Right lobe of liver (tissue), 6 donors: ENCODE results near the gene HHAT. TPM values are rescaled to one million over a fixed set of nuclear protein-coding genes. Genes with fewer than 3 reads are reported as not detected.

Experiments
- ATAC-seq, 4 donors: fragments of 200-7000 bp; cut with Tn5 transposase; one replicate each; pipeline ENCODE4 v1.9.1; 2020; ENCODE audit warnings: mild to moderate bottlenecking in 4 of 4, moderate library complexity in 4 of 4
- DNase-seq, 3 donors: peaks; one replicate each; pipeline ENCODE4 v3.0.0-alpha.2; 2020
- H3K27ac ChIP-seq, 3 donors: fragments of 200-600 bp; one replicate each; pipeline ENCODE4 v1.8.0; 2022
- H3K27me3 ChIP-seq, 2 donors: fragments of 200-600 bp; one replicate each; pipeline ENCODE4 v1.8.0; 2022
- H3K36me3 ChIP-seq, 4 donors: fragments of 200-600 bp; sonication (generic) in 1 of 4; one replicate each; pipeline versions ENCODE4 v1.5.1 to v1.8.0; 2017 to 2022; ENCODE audit warnings: control low read depth in 1 of 4
- H3K4me1 ChIP-seq, 4 donors: fragments of 200-600 bp; sonication (generic) in 1 of 4; one replicate each; pipeline versions ENCODE4 v1.5.1 to v1.8.0; 2017 to 2022; ENCODE audit warnings: control low read depth in 1 of 4
- H3K4me3 ChIP-seq, 3 donors: fragments of 200-600 bp; one replicate each; pipeline ENCODE4 v1.8.0; 2022
- H3K9me3 ChIP-seq, 4 donors: fragments of 200-600 bp; sonication (generic) in 1 of 4; one replicate each; pipeline versions ENCODE4 v1.5.1 to v1.8.0; 2017 to 2022; ENCODE audit warnings: control low read depth in 1 of 4
- POLR2A ChIP-seq: fragments of 450-650 bp; IDR thresholded peaks from one replicate; pipeline ENCODE4 v1.6.1; 2017; ENCODE audit warnings: antibody characterized with exemption, mild to moderate bottlenecking
- WGBS: methylation state at CpG from one replicate; pipeline ENCODE4 v1.1.6; 2018; ENCODE audit warnings: low coverage, low lambda C conversion rate; ENCODE audit not compliant: insufficient coverage; ENCODE audit errors: missing lambda C conversion rate; 5-methylcytosine and 5-hydroxymethylcytosine counted together
- intact Hi-C, 2 donors: fragments of 100-400 bp; cut with DNase I; formaldehyde crosslinking; loops; one replicate each; pipeline versions ENCODE4 v1.11.2 to v1.14.1; 2022
- total RNA-seq, 6 experiments: library from RNA; depleted of rRNA in 2 of 6; stranded (reverse); fragments of >200 nt in 2 of 6; fragmentation: NEBNext Ultra II Directional in 3 of 6; extraction: Animal tissue kit (Norgen Biotek cat#: 25700) in 3 of 6; gene quantifications; one replicate each; pipeline versions ENCODE4 v1.1.0 to v1.2.4, GENCODE V29; 2016 to 2023
- TF ChIP-seq, protein P1 (sequence below), 4 donors: fragments of 200-600 bp in 3 of 4; fragments of 450-650 bp in 1 of 4; IDR thresholded peaks; one replicate each; pipeline versions ENCODE4 v1.5.1 to v1.8.0; 2016 to 2022; ENCODE audit warnings: antibody characterized with exemption in 4 of 4, mild to moderate bottlenecking in 2 of 4
- donor health status: DM: no; HTN: yes; CAD: no.
- donor health status: DM: no; HTN: no; CAD: no.
- donor health status: DM: no; HTN: no; CAD: no.
- donor health status: DM: no; HTN: yes; CAD: no.
- donor health status: DM: no; HTN: yes; CAD: no.

HHAT gene
- total RNA-seq, 6 experiments from 2014 or later = 2.2 to 4.1 (median 2.7) TPM

DNA sequence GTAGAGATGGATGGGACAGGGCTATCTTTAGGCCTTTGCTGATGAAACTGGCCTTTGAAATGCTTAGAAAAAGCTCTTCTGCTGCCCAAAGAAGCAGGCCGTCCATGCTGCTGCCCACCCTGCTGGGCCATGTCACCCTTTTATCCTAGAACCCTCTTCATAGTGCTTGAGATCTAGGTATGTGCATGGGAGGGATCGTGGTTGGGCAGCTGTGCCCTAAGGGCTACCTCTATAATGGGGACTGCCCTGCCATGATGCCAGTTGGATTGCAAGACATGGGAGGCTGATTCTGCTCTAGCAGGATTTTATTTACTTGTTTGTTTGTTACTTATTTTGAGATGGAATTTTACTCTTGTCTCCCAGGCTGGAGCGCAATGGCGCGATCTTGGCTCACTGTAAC lies 69.0 kb downstream of the HHAT start:
- Histone ChIP-seq H3K4me1 (no peaks in the 10 kb centered on the region), H3K9me3 (no peaks in the 10 kb centered on the region), H3K4me3 (no peak overlapping the region), H3K27me3 (no peaks in the 10 kb centered on the region), H3K27ac (no peak overlapping the region), H3K36me3 (no peaks in the 10 kb centered on the region)
- TF ChIP-seq POLR2A = no peak
- TF ChIP-seq, protein P1, sequence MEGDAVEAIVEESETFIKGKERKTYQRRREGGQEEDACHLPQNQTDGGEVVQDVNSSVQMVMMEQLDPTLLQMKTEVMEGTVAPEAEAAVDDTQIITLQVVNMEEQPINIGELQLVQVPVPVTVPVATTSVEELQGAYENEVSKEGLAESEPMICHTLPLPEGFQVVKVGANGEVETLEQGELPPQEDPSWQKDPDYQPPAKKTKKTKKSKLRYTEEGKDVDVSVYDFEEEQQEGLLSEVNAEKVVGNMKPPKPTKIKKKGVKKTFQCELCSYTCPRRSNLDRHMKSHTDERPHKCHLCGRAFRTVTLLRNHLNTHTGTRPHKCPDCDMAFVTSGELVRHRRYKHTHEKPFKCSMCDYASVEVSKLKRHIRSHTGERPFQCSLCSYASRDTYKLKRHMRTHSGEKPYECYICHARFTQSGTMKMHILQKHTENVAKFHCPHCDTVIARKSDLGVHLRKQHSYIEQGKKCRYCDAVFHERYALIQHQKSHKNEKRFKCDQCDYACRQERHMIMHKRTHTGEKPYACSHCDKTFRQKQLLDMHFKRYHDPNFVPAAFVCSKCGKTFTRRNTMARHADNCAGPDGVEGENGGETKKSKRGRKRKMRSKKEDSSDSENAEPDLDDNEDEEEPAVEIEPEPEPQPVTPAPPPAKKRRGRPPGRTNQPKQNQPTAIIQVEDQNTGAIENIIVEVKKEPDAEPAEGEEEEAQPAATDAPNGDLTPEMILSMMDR (IDR thresholded peaks at IDR 0.05) = no peak
- intact Hi-C loops = no loop called here
- ATAC-seq (no peak), DNase-seq (no peak)
- 91% methylated on average over 5 of the region's 5 CpGs for WGBS

DNA sequence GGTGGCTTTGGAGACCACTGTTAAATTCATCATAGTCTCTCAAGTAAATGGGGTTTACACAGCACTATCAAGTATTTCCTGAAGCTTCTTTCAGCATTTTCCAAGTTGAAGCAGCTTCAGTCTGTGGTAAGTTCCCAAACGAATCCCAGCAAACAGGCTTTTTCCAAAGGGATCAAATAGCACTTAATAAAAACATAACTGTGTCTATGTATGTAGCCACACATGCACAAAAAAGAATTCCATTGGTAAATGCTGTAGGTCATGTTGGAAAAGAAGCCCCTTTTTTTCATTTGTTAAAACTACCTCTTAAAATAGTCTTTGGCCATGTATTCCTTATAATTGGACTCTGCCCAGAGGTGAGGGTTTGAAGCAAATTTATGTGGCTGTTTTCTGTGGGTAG lies 69.8 kb downstream of the HHAT start:
- no peak for TF ChIP-seq POLR2A
- TF ChIP-seq, protein P1 (IDR thresholded peaks at IDR 0.05) = no peak
- Histone ChIP-seq H3K4me1 (no peaks in the 10 kb centered on the region), H3K4me3 (no peak overlapping the region), H3K27me3 (no peaks in the 10 kb centered on the region), H3K27ac (no peak overlapping the region), H3K36me3 (no peaks in the 10 kb centered on the region), H3K9me3 (no peaks in the 10 kb centered on the region)
- intact Hi-C loops = no loop called here
- DNase-seq (no peak), ATAC-seq (no peak)
- 67% methylated on average over 1 of the region's 1 CpG for WGBS

DNA sequence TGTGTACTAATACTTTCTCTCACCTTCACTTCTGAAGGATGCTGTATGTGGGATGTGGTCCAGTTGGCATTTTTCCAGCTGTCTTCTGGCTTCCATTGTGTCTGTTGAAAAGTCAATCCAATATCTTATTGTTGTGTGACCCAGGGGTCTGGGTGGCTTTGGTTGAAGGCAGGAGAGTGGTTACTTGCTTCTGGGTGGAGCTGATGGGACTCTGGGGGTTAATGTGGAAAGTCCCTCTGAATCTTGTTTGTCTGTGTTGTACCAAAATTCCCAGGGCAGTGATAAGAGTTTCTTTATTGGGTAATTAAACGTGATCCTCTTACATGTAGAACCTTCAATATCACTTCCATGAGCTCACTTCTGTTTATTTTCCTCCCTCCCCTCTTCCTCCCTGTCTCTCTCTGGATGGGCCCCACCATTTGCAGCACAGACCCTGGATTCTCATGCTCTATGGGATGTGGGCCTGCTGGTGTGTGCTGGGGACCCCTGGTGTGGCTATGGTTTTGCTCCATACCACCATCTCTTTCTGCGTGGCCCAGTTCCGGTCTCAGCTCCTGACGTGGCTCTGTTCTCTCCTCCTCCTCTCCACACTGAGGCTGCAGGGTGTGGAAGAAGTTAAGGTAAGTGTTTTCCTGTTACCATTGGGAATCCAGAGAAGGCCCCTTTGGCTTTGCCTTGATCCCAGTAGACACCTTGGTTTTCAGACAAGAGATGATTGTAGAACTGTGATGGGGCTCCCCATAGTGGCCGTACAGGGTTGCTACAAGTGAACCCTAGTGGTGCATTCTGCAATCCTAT lies 71.5 kb downstream of the HHAT start:
- no peaks in the 10 kb centered on the region for H3K4me1 ChIP-seq
- H3K4me3 ChIP-seq = no peak overlapping the region
- ATAC-seq (peak; percentile 99 to 100 (median 100)), DNase-seq (peak in 2 of 3 donors; percentile 37 to 62)
- no peaks in the 10 kb centered on the region for H3K9me3 ChIP-seq
- H3K27ac ChIP-seq = no peak overlapping the region
- no peaks in the 10 kb centered on the region for H3K36me3 ChIP-seq
- TF ChIP-seq, protein P1 (IDR thresholded peaks at IDR 0.05) = peak; percentile 79 to 86 (median 84)
- TF ChIP-seq POLR2A = no peak
- WGBS = 41% methylated on average over 5 of the region's 5 CpGs
- no peaks in the 10 kb centered on the region for H3K27me3 ChIP-seq
- intact Hi-C loops = no loop called here

DNA sequence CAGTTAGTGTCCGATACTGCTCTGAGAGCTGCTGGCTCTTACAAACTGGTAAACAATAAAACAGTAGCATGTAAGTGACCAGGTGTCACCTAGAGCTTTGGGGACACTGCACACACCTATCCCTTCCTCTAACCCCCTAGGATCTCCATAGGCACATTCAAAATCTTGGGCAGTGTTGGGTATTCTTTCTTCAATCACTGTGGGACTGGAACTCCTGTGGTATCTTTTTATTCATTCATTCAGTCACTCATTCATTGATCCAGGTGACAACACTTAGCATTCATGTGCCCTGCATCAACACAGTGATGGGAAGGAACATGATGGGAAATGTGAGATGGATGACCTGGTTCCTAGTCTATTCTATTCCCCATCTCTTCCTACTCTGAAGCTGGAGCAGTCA lies 73.9 kb downstream of the HHAT start:
- ATAC-seq (no peak), DNase-seq (no peak)
- TF ChIP-seq, protein P1 (IDR thresholded peaks at IDR 0.05) = no peak
- no peak for TF ChIP-seq POLR2A
- no peaks in the 10 kb centered on the region for H3K36me3 ChIP-seq
- H3K27me3 ChIP-seq = no peaks in the 10 kb centered on the region
- intact Hi-C loops = no loop called here
- no peak overlapping the region for H3K4me3 ChIP-seq
- H3K27ac ChIP-seq = no peak overlapping the region
- H3K4me1 ChIP-seq = no peaks in the 10 kb centered on the region
- no peaks in the 10 kb centered on the region for H3K9me3 ChIP-seq
- WGBS = 86% methylated on average over 1 of the region's 1 CpG
